Loucy (cell line): ENCODE measurements around the gene IL1RAPL2.

ENCODE experiments used
- H2AFZ ChIP-seq: fragments of 200-600 bp; sonication (generic); 2 replicates; pipeline ENCODE4 v1.6.0; 2016; ENCODE audit warnings: antibody characterized with exemption, mild to moderate bottlenecking, low read length, moderate library complexity
- H3F3A ChIP-seq: fragments of 200-600 bp; 2 replicates; pipeline ENCODE4 v1.6.0; 2016; ENCODE audit warnings: antibody characterized with exemption, low read depth, mild to moderate bottlenecking
- H3K27me3 ChIP-seq: fragments of 200-600 bp; sonication (generic); 2 replicates; pipeline ENCODE4 v1.6.1; 2014; ENCODE audit warnings: low read length, mild to moderate bottlenecking; ENCODE audit not compliant: insufficient read depth, poor library complexity, severe bottlenecking
- H3K36me3 ChIP-seq: fragments of 200-600 bp; sonication (generic); 2 replicates; pipeline ENCODE4 v1.6.1; 2016; ENCODE audit warnings: low read length; ENCODE audit not compliant: insufficient read depth
- H3K4me1 ChIP-seq: fragments of 200-600 bp; sonication (generic); 2 replicates; pipeline ENCODE4 v1.5.1; 2014; ENCODE audit warnings: low read length, mild to moderate bottlenecking; ENCODE audit not compliant: insufficient read depth, poor library complexity, severe bottlenecking
- H3K4me2 ChIP-seq: fragments of 200-600 bp; sonication (generic); 2 replicates; pipeline ENCODE4 v1.6.0; 2014; ENCODE audit warnings: antibody characterized with exemption, low read length, low read depth, mild to moderate bottlenecking; ENCODE audit not compliant: poor library complexity, severe bottlenecking
- H3K4me3 ChIP-seq: fragments of 200-600 bp; sonication (generic); 2 replicates; pipeline ENCODE4 v1.5.1; 2014; ENCODE audit warnings: low read length, mild to moderate bottlenecking, mixed read lengths; ENCODE audit not compliant: poor library complexity, severe bottlenecking
- H3K79me2 ChIP-seq: fragments of 200-600 bp; sonication (generic); 2 replicates; pipeline ENCODE4 v1.6.1; 2014; ENCODE audit warnings: low read length; ENCODE audit not compliant: insufficient read depth
- H3K9ac ChIP-seq: fragments of 200-600 bp; sonication (generic); 2 replicates; pipeline ENCODE4 v1.6.0; 2014; ENCODE audit warnings: mild to moderate bottlenecking, low read depth, low read length, moderate library complexity; ENCODE audit not compliant: poor library complexity, severe bottlenecking
- H3K9me2 ChIP-seq: fragments of 200-600 bp; sonication (generic); replicated peaks from 2 replicates; pipeline ENCODE4 v1.6.1; 2016; ENCODE audit warnings: low read depth, low read length, mixed read lengths
- H3K9me3 ChIP-seq: fragments of 200-600 bp; sonication (generic); 2 replicates; pipeline ENCODE4 v1.6.1; 2014; ENCODE audit warnings: mild to moderate bottlenecking, antibody characterized with exemption, low read length, low read depth; ENCODE audit not compliant: insufficient read depth
- H4K20me1 ChIP-seq: fragments of 200-600 bp; sonication (generic); 2 replicates; pipeline ENCODE4 v1.6.0; 2014; ENCODE audit warnings: antibody characterized with exemption, low read length, mild to moderate bottlenecking; ENCODE audit not compliant: insufficient read depth, poor library complexity, severe bottlenecking
- EZH2phosphoT487 ChIP-seq: fragments of 200-600 bp; IDR thresholded peaks from 2 replicates; pipeline ENCODE4 v1.6.1; 2018; ENCODE audit warnings: antibody characterized with exemption, mild to moderate bottlenecking, moderate library complexity, borderline replicate concordance
- TF ChIP-seq, protein P1 (sequence below): fragments of 200-600 bp; sonication (generic); conservative IDR thresholded peaks from 2 replicates; pipeline ENCODE4 v1.5.1; 2014; ENCODE audit warnings: mild to moderate bottlenecking, antibody characterized with exemption, low read length

IL1RAPL2 gene

GRCh38 chrX:105567082-105567481 is 1001.1 kb downstream of the IL1RAPL2 start:
- Histone ChIP-seq H3K4me3 (no peak overlapping the region), H3K4me1 (no peaks in the 10 kb centered on the region), H2AFZ (no peak overlapping the region), H3F3A (no peaks in the 10 kb centered on the region), H3K9me3 (no peaks in the 10 kb centered on the region), H3K9me2 (no peaks in the 10 kb centered on the region), H3K4me2 (no peak overlapping the region), H3K27me3 (no peaks in the 10 kb centered on the region), H3K9ac (no peak overlapping the region), H3K36me3 (no peaks in the 10 kb centered on the region), H4K20me1 (no peaks in the 10 kb centered on the region), H3K79me2 (no peaks in the 10 kb centered on the region)
- no peak for TF ChIP-seq EZH2phosphoT487
- TF ChIP-seq, protein P1, sequence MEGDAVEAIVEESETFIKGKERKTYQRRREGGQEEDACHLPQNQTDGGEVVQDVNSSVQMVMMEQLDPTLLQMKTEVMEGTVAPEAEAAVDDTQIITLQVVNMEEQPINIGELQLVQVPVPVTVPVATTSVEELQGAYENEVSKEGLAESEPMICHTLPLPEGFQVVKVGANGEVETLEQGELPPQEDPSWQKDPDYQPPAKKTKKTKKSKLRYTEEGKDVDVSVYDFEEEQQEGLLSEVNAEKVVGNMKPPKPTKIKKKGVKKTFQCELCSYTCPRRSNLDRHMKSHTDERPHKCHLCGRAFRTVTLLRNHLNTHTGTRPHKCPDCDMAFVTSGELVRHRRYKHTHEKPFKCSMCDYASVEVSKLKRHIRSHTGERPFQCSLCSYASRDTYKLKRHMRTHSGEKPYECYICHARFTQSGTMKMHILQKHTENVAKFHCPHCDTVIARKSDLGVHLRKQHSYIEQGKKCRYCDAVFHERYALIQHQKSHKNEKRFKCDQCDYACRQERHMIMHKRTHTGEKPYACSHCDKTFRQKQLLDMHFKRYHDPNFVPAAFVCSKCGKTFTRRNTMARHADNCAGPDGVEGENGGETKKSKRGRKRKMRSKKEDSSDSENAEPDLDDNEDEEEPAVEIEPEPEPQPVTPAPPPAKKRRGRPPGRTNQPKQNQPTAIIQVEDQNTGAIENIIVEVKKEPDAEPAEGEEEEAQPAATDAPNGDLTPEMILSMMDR = no peak

DNA sequence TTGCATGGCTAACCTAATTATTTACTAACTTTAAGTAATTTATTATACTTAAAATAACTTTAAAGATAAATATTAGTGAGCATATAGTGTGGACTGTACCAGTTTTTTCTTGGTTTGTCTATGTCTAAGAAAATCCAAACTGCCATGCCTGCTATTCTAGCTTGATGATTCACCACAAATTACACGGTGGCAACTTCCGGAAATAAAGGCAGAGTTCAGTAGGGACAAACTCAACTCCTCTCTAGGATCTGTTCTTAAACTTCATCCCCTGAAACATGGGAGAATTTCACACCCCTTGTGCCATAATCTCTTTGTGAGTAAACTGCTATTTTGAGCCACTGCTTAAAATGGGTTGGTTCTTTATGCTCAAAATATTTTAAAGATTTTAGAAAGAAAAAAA is 1042.7 kb downstream of the IL1RAPL2 start:
- Histone ChIP-seq H3K9ac (no peak overlapping the region), H4K20me1 (no peaks in the 10 kb centered on the region), H3K4me2 (no peak overlapping the region), H3F3A (no peaks in the 10 kb centered on the region), H3K4me1 (no peaks in the 10 kb centered on the region), H3K36me3 (no peaks in the 10 kb centered on the region), H3K27me3 (no peaks in the 10 kb centered on the region), H3K4me3 (no peak overlapping the region), H3K9me2 (no peaks in the 10 kb centered on the region), H3K9me3 (no peaks in the 10 kb centered on the region), H3K79me2 (no peaks in the 10 kb centered on the region), H2AFZ (no peak overlapping the region)
- TF ChIP-seq EZH2phosphoT487 = no peak
- TF ChIP-seq, protein P1 = no peak

DNA sequence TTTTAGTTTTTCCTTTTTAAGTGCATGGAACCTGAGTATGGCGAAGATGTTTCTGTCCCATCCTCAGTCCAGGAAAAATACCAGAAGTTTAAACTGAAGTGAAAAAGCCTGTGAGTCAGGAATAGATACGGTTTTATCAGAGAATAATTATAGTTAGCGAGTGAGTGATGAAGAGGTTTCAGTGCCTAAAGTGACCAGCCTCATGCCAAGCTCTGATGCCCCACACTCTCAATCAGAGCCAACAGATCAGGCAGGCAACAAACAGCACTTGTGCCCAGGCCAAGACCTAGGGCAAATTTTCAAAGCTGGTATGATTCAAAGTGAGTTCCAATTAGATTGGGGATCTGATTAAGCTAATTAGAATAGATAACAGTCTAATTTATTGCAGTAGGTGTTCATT is 1043.5 kb downstream of the IL1RAPL2 start:
- Histone ChIP-seq H3K9ac (no peak overlapping the region), H3F3A (no peaks in the 10 kb centered on the region), H3K79me2 (no peaks in the 10 kb centered on the region), H4K20me1 (no peaks in the 10 kb centered on the region), H3K9me3 (no peaks in the 10 kb centered on the region), H2AFZ (no peak overlapping the region), H3K4me2 (no peak overlapping the region), H3K4me1 (no peaks in the 10 kb centered on the region), H3K27me3 (no peaks in the 10 kb centered on the region), H3K36me3 (no peaks in the 10 kb centered on the region), H3K9me2 (no peaks in the 10 kb centered on the region), H3K4me3 (no peak overlapping the region)
- TF ChIP-seq, protein P1 = no peak
- TF ChIP-seq EZH2phosphoT487 = no peak
